Germinal center (tissue), 1 donor: ENCODE data around the gene PAXX.

Experiments
- DNase-seq: peaks from one replicate; pipeline ENCODE4 v3.0.0; 2012; ENCODE audit warnings: mixed read lengths, low spot score

The PAXX gene

DNA sequence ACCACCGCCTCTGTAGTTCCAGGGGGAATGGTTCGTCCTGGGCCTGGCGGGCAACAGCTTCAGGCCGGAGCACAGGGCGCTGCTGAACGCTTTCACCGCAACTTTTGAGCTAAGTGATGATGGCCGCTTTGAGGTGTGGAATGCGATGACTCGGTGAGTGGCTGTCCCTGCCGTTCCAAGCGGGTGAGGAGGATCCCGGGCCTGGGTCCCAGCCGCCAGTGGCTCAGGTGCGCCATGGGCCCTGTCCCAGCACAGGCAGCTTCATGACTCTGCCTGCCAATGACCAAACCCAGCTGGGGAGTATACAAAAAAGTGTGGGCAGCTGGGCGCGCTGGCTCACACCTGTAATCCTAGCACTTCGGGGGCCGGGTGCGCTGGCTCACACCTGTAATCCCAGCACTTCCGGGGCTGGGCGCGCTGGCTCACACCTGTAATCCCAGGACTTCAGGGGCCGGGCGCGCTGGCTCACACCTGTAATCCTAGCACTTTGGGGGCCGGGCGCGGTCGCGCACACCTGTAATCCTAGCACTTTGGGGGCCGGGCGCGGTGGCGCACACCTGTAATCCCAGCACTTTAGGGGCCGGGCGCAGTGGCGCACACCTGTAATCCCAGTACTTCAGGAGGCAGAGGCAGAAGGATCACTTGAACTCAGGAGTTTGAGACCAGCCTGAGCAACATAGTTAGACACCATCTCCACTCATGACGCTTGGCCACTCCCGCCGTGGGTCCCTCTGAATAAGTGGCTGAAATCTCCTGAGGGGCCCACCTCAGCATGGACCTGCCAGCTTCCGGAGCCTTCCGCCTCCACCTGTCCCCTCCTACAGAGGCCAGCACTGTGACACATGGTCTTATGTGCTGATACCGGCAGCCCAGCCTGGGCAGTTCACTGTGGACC, 39.1 kb upstream of the PAXX start:
- DNase-seq: no peak

DNA sequence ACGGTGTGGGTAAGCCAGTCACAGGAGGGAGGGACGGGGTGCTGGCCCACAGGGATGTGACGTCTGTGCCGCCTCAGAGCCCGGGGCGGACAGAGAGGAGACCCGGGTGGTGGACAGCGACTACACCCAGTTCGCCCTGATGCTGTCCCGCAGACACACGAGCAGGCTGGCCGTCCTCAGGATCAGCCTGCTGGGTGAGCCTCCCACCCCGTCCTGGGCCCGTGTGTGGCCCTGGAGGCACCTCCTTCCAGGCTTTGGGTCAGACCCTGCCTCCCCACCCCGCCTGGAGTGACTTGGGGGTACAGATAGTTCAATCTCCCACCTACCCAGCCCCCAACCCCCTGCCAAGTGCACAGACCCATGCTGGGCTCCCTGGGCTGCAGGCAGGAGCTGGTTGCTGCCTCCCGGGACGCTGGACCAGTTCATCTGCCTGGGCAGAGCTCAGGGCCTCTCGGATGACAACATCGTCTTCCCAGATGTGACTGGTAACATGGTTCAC, 38.4 kb upstream of the PAXX start:
- no peak for DNase-seq

DNA sequence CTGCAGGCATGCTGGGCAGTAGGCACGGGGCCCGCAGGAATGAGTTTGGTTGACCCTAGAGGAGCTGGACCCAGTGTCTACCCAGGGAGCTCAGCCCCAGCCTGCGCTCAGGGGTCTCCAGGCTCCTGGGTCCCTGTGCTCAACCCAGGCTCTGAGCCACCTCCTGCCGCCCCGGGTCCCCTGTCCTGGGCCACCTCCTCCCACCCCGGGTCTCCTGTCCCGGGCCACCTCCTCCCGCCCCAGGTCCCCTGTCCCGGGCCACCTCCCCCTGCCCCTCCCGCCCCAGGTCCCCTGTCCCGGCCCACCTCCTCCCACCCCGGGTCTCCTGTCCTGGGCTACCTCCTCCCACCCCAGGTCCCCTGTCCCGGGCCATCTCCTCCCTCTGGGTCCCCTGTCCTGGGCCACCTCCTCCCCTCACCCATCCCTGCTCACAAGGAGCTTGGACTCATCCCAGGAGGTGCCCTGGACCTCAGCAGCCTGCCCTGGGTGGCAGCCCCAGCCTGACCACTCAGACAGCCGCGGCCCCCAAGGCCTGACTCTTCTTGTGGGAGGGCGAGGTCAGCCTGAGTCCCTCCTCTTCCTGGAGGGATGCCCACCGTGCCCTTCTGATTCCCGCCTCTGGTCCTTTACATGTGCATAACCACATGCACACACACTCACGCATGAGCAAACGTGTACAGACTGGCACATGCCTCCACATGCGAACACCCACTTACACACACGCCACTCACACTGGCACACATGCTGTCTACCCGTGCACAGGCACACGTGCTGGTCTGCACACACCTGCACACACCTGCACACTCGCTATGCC, 37.7 kb upstream of the PAXX start:
- DNase-seq: no peak

- DNase-seq: no peak
Measured at GRCh38 chr9:136955202-136955942, 36.9 kb upstream of the PAXX start.

GRCh38 chr9:136955943-136956335, 36.3 kb upstream of the PAXX start:
- no peak for DNase-seq

DNA sequence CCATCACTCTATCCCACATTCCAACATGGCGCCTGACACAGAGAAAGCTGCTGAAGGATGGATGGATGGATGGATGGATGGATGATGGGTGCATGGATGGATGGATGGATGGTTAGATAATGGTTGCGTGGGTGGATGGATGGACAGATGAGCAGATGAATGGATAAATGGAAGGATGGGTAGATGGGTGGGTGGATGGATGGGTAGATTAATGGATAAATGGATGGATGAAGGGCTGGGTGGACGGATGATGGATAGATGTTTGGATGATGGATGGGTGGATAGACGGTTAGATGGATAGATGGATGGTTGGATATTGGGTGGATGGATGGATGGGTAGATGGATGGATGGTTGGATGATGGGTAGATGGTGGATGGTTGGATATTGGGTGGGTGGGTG, 35.6 kb upstream of the PAXX start:
- no peak for DNase-seq

- no peak for DNase-seq
Measured at GRCh38 chr9:136957461-136957860, 34.8 kb upstream of the PAXX start.

DNA sequence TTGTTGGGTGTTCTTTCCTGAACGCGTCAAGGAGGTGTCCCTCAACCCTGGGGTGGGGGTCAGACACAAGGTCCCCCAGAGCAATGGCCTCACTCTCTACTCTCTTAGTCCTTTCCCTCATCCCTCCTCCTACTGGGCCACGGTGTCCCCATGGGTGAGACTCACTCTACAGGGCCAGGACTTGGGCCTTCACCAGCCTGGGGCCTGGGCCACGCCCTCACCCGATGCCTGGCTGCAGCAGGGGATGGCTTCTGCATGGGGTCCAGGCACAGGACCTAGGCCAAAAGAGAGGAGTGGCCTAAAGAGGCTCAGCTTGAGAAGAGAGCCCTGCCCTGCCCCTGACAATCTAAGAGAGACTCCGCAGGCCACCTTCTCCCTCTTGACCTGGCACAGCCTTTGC, 34.3 kb upstream of the PAXX start:
- no peak for DNase-seq

GRCh38 chr9:136958473-136958872, 33.7 kb upstream of the PAXX start:
- no peak for DNase-seq

- DNase-seq: no peak
Measured at GRCh38 chr9:136958898-136959850, 33.0 kb upstream of the PAXX start.

- no peak for DNase-seq
Measured at GRCh38 chr9:136960212-136960937, 31.8 kb upstream of the PAXX start.

- no peak for DNase-seq
Measured at GRCh38 chr9:136960938-136961275, 31.3 kb upstream of the PAXX start.

DNA sequence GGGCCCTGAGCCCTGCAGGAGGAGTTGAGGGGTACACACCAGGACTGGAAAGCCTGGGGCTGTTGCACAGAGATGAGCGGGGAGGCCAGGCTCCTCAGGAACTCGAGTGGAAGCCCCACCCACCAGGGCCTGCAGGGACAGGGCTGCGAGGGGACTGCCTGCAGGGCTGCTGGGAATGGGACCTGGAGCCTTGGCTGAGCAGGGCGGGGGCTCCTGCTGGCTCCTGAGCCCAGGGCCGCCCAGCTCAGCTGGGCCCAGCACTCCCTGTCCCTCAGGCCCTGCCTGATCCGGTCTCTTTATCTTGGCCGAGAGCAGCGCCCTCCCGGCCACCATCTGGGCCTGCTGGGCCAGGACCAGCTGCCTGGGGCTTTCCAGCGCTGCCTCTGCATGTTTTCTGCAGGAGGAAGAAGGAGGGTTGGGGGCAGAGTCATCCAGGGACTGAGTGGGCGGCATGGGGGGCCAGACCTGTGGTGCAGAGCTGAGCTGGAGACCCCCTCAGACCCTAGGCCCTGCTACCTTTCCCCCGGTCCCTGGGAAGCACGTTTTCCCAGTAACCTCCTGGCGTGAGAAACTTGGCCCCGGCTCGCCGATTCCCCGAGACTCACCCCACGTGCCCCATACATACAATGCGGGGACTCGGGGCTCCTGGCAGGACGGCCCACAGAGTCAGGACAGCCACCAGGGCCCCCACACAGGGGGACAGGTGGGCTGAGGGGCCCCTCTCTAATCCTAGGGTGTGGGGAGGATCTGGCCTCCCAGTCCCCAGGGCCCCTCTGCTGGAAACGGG, 30.8 kb upstream of the PAXX start:
- DNase-seq: no peak

GRCh38 chr9:136962163-136962562, 30.1 kb upstream of the PAXX start:
- no peak for DNase-seq

DNA sequence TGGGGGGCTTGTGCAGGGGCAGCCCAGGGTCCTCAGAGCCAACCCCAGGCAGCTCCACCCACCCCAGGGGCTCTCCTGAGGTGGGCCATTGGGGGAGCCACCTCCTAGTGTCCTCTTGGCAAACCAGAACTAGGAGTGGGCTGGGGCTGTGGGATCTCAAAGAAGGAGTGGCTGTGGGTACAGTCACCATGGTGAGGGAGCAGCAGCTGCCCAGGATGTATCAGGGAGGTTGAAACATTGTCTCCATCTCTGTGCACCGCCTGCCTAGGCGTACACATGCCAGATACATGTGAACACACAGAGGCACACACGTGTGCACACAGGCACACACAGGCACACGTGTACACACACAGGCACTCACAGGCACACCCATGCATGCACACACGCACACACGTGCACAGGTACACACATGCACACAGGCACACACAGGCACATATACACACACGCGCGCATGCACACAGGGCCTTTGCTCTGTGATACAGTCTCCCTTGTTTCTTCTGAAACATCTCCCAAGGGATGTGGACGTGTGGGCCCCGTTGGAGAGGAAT, 29.4 kb upstream of the PAXX start:
- DNase-seq: no peak

- DNase-seq: no peak
Measured at GRCh38 chr9:136963341-136963740, 28.9 kb upstream of the PAXX start.

- no peak for DNase-seq
Measured at GRCh38 chr9:136963751-136964150, 28.5 kb upstream of the PAXX start.

DNA sequence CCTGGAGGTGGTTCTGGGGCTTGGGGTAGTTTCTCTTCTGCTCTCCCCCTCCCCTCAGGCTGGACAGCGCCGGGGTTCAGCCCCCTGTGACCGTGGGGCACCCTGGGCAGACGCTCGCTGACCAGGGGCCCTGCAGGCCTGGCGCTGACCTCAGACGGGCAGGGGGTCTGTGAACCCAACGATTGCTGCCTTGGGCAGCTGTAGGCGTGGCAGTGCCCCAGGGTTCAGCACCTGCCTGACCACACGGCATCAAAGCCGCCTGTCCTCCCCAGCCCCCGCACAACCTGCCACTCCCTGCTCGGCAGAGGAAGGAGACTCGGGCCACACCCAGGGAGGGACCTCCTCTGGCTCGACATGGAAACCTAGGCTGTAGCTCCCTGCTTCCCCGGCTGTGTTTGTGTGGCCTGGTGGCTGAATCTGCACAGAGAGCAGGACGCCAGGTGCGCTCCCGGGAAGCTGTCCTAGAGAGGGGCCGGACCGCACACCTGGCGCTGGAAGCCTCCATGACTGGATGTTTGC, 28.0 kb upstream of the PAXX start:
- DNase-seq: no peak

- no peak for DNase-seq
Measured at GRCh38 chr9:136964833-136965422, 27.3 kb upstream of the PAXX start.
